HepG2 (cell line): Measurements from ENCODE around the gene PANK2. TPM values are rescaled to one million over a fixed set of nuclear protein-coding genes. Genes with fewer than 3 reads are reported as not detected.

Experiments
- ARID4A ChIP-seq: sonication (generic); formaldehyde crosslinking; IDR thresholded peaks from 2 replicates; pipeline ENCODE4 v1.5.0; 2020; ENCODE audit warnings: mild to moderate bottlenecking, missing genetic modification reagents, borderline replicate concordance
- ATF3 ChIP-seq: sonication (generic); formaldehyde crosslinking; IDR thresholded peaks from 2 replicates; pipeline ENCODE4 v1.4.0; 2020; ENCODE audit warnings: missing genetic modification reagents
- BRD4 ChIP-seq: sonication (generic); formaldehyde crosslinking; IDR thresholded peaks from 2 replicates; pipeline ENCODE4 v1.4.0; 2020; ENCODE audit warnings: missing genetic modification reagents
- CBX1 ChIP-seq: IDR thresholded peaks from one replicate; pipeline ENCODE4 v1.6.1; 2016; ENCODE audit warnings: antibody characterized with exemption, low read depth
- CBX2 ChIP-seq, 2 experiments: fragments of 200-600 bp in 1 of 2; sonication (generic); formaldehyde crosslinking in 1 of 2; IDR thresholded peaks; 2 replicates each; pipeline versions ENCODE4 v1.7.0 to v1.8.1; 2018 to 2022; ENCODE audit warnings: low read depth in 2 of 2, low read length in 1 of 2, mild to moderate bottlenecking in 1 of 2, missing genetic modification reagents in 1 of 2
- GTF2F1 ChIP-seq: fragments of 150-350 bp; IDR thresholded peaks from 2 replicates; pipeline ENCODE4 v1.6.1; 2014; ENCODE audit warnings: low read length
- MXD1 ChIP-seq: sonication (generic); formaldehyde crosslinking; IDR thresholded peaks from 2 replicates; pipeline ENCODE4 v1.4.0; 2020; ENCODE audit warnings: mild to moderate bottlenecking, missing genetic modification reagents
- NFKB2 ChIP-seq: sonication (generic); formaldehyde crosslinking; IDR thresholded peaks from 2 replicates; pipeline ENCODE4 v1.4.0; 2020; ENCODE audit warnings: missing genetic modification reagents, borderline replicate concordance
- NR3C1 ChIP-seq: sonication (generic); formaldehyde crosslinking; IDR thresholded peaks from 2 replicates; pipeline ENCODE4 v1.4.0; 2020; ENCODE audit warnings: missing genetic modification reagents
- PRPF4 ChIP-seq: fragments of 200-400 bp; formaldehyde crosslinking; IDR thresholded peaks from 2 replicates; pipeline ENCODE4 v1.6.1; 2016; ENCODE audit warnings: low read length, low read depth; ENCODE audit not compliant: poor library complexity, severe bottlenecking
- REST ChIP-seq, 2 experiments: IDR thresholded peaks; 2 replicates each; pipeline ENCODE4 v1.6.1; 2011 to 2012; ENCODE audit warnings: low read length in 2 of 2, borderline replicate concordance in 1 of 2, low read depth in 1 of 2, mild to moderate bottlenecking in 1 of 2, moderate library complexity in 1 of 2
- TAF1 ChIP-seq: sonication (generic); formaldehyde crosslinking; IDR thresholded peaks from 2 replicates; pipeline ENCODE4 v1.4.0; 2020; ENCODE audit warnings: missing genetic modification reagents
- ZNF337 ChIP-seq: sonication (generic); formaldehyde crosslinking; IDR thresholded peaks from 2 replicates; pipeline ENCODE4 v1.5.1; 2020; ENCODE audit warnings: missing genetic modification reagents, low read depth, mild to moderate bottlenecking, borderline replicate concordance
- ZNF382 ChIP-seq: sonication (generic); formaldehyde crosslinking; IDR thresholded peaks from 2 replicates; pipeline ENCODE4 v1.5.0; 2020; ENCODE audit warnings: missing genetic modification reagents, mild to moderate bottlenecking, borderline replicate concordance
- ZNF383 ChIP-seq: sonication (generic); formaldehyde crosslinking; IDR thresholded peaks from 2 replicates; pipeline ENCODE4 v1.4.0; 2020; ENCODE audit warnings: missing genetic modification reagents, mild to moderate bottlenecking, borderline replicate concordance
- ZNF550 ChIP-seq: sonication (generic); formaldehyde crosslinking; IDR thresholded peaks from 2 replicates; pipeline ENCODE4 v1.4.0; 2020; ENCODE audit warnings: mild to moderate bottlenecking, missing genetic modification reagents, borderline replicate concordance
- ZNF782 ChIP-seq: sonication (generic); formaldehyde crosslinking; IDR thresholded peaks from 2 replicates; pipeline ENCODE4 v1.4.0; 2020; ENCODE audit warnings: missing genetic modification reagents, mild to moderate bottlenecking, borderline replicate concordance
- ZNF790 ChIP-seq: sonication (generic); formaldehyde crosslinking; IDR thresholded peaks from 2 replicates; pipeline ENCODE4 v1.8.0; 2022; ENCODE audit warnings: missing genetic modification reagents, mild to moderate bottlenecking, borderline replicate concordance
- ZSCAN9 ChIP-seq: IDR thresholded peaks from 2 replicates; pipeline ENCODE4 v1.6.1; 2016; ENCODE audit warnings: borderline replicate concordance
- polyA plus RNA-seq, 8 experiments: library from polyadenylated mRNA; depleted of rRNA in 3 of 8; stranded (reverse) in 7 of 8; unstranded in 1 of 8; fragments of >200 nt; fragmentation: Illumina TruSeq in 4 of 8; extraction: Trizol in 4 of 8; gene quantifications; 2 replicates each; pipeline versions ENCODE4 v1.2.1 to v1.2.3, GENCODE V29; 2011 to 2016; ENCODE audit warnings: low read depth in 4 of 8, missing spikeins in 1 of 8, mixed read lengths in 1 of 8; ENCODE audit not compliant: insufficient read depth in 1 of 8
- total RNA-seq, 5 experiments: library from RNA; depleted of rRNA; stranded (reverse); fragments of >200 nt; fragmentation: Illumina TruSeq; extraction: Trizol; gene quantifications; 2 replicates each; pipeline ENCODE4 v1.2.3, GENCODE V29; 2016; ENCODE audit warnings: low read depth in 1 of 5

Gene PANK2
- total and polyA plus RNA-seq, 2 of the 13 experiments (the other 11 are each of a cell fraction or from before 2014, with no cell fraction given): 39.2 to 123 TPM

- TF ChIP-seq ATF3 (CRISPR knock-in tag): peak; percentile 67; the same call in 1 of the 2 replicates
- no peak for TF ChIP-seq CBX1
- no peak for TF ChIP-seq NR3C1 (CRISPR knock-in tag)
- peak; percentile 66 for TF ChIP-seq BRD4 (CRISPR knock-in tag)
- TF ChIP-seq ZNF337 (CRISPR knock-in tag): 0 out of 2 replicates have a peak, but pooled peaks have one; percentile 21
- TF ChIP-seq REST (IDR thresholded peaks at IDR 0.05; ENCODE audit: borderline replicate concordance in 1 of 2, low read depth in 1 of 2, low read length in 2 of 2): peak in 1 of 2 experiments; percentile 71; a peak in 1 of 4 replicates
- TF ChIP-seq CBX2 (IDR thresholded peaks at IDR 0.05; ENCODE audit: low read depth, low read length): no peak
- TF ChIP-seq CBX2 (CRISPR knock-in tag; IDR thresholded peaks at IDR 0.05; ENCODE audit: low read depth): peak; percentile 88; the same call in 1 of the 2 replicates
- TF ChIP-seq ZNF383 (CRISPR knock-in tag): peak; percentile 56; the same call in 1 of the 2 replicates
- peak; percentile 90; the same call in 1 of the 2 replicates for TF ChIP-seq ZNF782 (CRISPR knock-in tag)
- TF ChIP-seq ZNF550 (CRISPR knock-in tag): peak; percentile 69; the same call in 1 of the 2 replicates
- TF ChIP-seq ZNF382 (CRISPR knock-in tag): no peak
- TF ChIP-seq GTF2F1: peak; percentile 74; the same call in 1 of the 2 replicates
- peak; percentile 90 for TF ChIP-seq MXD1 (CRISPR knock-in tag)
- TF ChIP-seq ARID4A (CRISPR knock-in tag): peak; percentile 99
- TF ChIP-seq NFKB2 (CRISPR knock-in tag): peak; percentile 83; the same call in 1 of the 2 replicates
- TF ChIP-seq ZNF790 (CRISPR knock-in tag): peak; percentile 84; the same call in 1 of the 2 replicates
- TF ChIP-seq TAF1: peak; percentile 95
- peak; percentile 78 for TF ChIP-seq ZSCAN9 (CRISPR knock-in tag)
- TF ChIP-seq PRPF4: peak; percentile 34
Measured at GRCh38 chr20:3888622-3889488, at the start of gene PANK2 (continued).
